Stimulated activated CD8-positive, alpha-beta memory T cell treated with anti-CD3 and anti-CD28 coated beads, Interleukin-12 subunit alpha, Interleukin-12 subunit beta, amount 100 ng/mL, for 24 hours (primary cell): ENCODE data around the gene HNRNPLL.

Experiments
- DNase-seq: peaks from one replicate; pipeline ENCODE4 v3.0.0-alpha.2; 2020; ENCODE audit errors: extremely low read depth

Gene HNRNPLL

GRCh38 chr2:38592951-38593350 is 9.8 kb downstream of the HNRNPLL start:
- no peak for DNase-seq

- DNase-seq: no peak
Measured at GRCh38 chr2:38591152-38591551, 11.6 kb downstream of the HNRNPLL start.

GRCh38 chr2:38590053-38590452 is 12.7 kb downstream of the HNRNPLL start:
- no peak for DNase-seq

GRCh38 chr2:38586931-38587330 is 15.8 kb downstream of the HNRNPLL start:
- DNase-seq: no peak

- DNase-seq: no peak
Measured at GRCh38 chr2:38584881-38585280, 17.8 kb downstream of the HNRNPLL start.

GRCh38 chr2:38583994-38584393 is 18.7 kb downstream of the HNRNPLL start:
- DNase-seq: no peak

- DNase-seq: no peak
Measured at GRCh38 chr2:38583524-38583923, 19.2 kb downstream of the HNRNPLL start.

GRCh38 chr2:38581193-38582147 is 21.3 kb downstream of the HNRNPLL start:
- no peak for DNase-seq

- no peak for DNase-seq
Measured at GRCh38 chr2:38580115-38580636, 22.6 kb downstream of the HNRNPLL start.

- no peak for DNase-seq
Measured at GRCh38 chr2:38578832-38579231, 23.9 kb downstream of the HNRNPLL start.

- DNase-seq: no peak
Measured at GRCh38 chr2:38574278-38574677, 28.4 kb downstream of the HNRNPLL start.

GRCh38 chr2:38572167-38572566 is 30.6 kb downstream of the HNRNPLL start:
- DNase-seq: no peak

- no peak for DNase-seq
Measured at GRCh38 chr2:38571193-38571592, 31.5 kb downstream of the HNRNPLL start.

GRCh38 chr2:38568724-38569436 is 33.8 kb downstream of the HNRNPLL start:
- no peak for DNase-seq

- no peak for DNase-seq
Measured at GRCh38 chr2:38565333-38565732, 37.4 kb downstream of the HNRNPLL start.

- DNase-seq: no peak
Measured at GRCh38 chr2:38561691-38562090, 41.0 kb downstream of the HNRNPLL start.

GRCh38 chr2:38560092-38560491 is 42.6 kb downstream of the HNRNPLL start:
- no peak for DNase-seq

GRCh38 chr2:38557981-38558380 is 44.7 kb downstream of the HNRNPLL start:
- DNase-seq: no peak

GRCh38 chr2:38557217-38557616 is 45.5 kb downstream of the HNRNPLL start:
- DNase-seq: no peak

GRCh38 chr2:38556006-38556801 is 46.5 kb downstream of the HNRNPLL start:
- DNase-seq: no peak

- no peak for DNase-seq
Measured at GRCh38 chr2:38554973-38555595, 47.6 kb downstream of the HNRNPLL start.
